HG03045 (cell line): ENCODE results near the gene WDR82.
A peak's percentile ranks its signal among the peaks of the same experiment; 100 is the strongest.

Source experiments
- ATAC-seq: cut with Tn5 transposase; IDR thresholded peaks from one replicate; pipeline ENCODE4 v1.9.1; 2021; ENCODE audit warnings: mild to moderate bottlenecking, moderate library complexity; ENCODE audit not compliant: unreplicated experiment

The WDR82 gene

GRCh38 chr3:52240059-52240885 lies 38.2 kb downstream of the WDR82 start:
- no peak for ATAC-seq

- ATAC-seq: peak; percentile 78
These were observed 39.4 kb downstream of the WDR82 start, which contains the start of gene TWF2 for GRCh38 chr3:52238761-52239701. TSS of gene TWF2 (minus strand) at chr3:52239158. CDS start at chr3:52239016, 142 bp downstream.

GRCh38 chr3:52238193-52238760 lies 40.2 kb downstream of the WDR82 start:
- no peak for ATAC-seq

GRCh38 chr3:52237657-52238172 lies 40.7 kb downstream of the WDR82 start:
- ATAC-seq: no peak

- ATAC-seq: no peak
These were observed 41.3 kb downstream of the WDR82 start for GRCh38 chr3:52237006-52237656.

- ATAC-seq: no peak
These were observed 42.0 kb downstream of the WDR82 start for GRCh38 chr3:52236424-52236886.

GRCh38 chr3:52234516-52235447 lies 43.7 kb downstream of the WDR82 start:
- ATAC-seq: no peak

GRCh38 chr3:52233968-52234367 lies 44.5 kb downstream of the WDR82 start:
- no peak for ATAC-seq

GRCh38 chr3:52233108-52233591 lies 45.3 kb downstream of the WDR82 start:
- ATAC-seq: no peak

GRCh38 chr3:52232279-52233107 lies 46.0 kb downstream of the WDR82 start:
- ATAC-seq: no peak

GRCh38 chr3:52231502-52232278 lies 46.8 kb downstream of the WDR82 start:
- no peak for ATAC-seq

GRCh38 chr3:52230889-52231499 lies 47.5 kb downstream of the WDR82 start:
- ATAC-seq: no peak

- no peak for ATAC-seq
These were observed 48.0 kb downstream of the WDR82 start for GRCh38 chr3:52230461-52230860.

GRCh38 chr3:52229656-52230055 lies 48.8 kb downstream of the WDR82 start:
- ATAC-seq: no peak

GRCh38 chr3:52228751-52229291 lies 49.6 kb downstream of the WDR82 start:
- ATAC-seq: no peak

GRCh38 chr3:52228266-52228665 lies 50.2 kb downstream of the WDR82 start:
- ATAC-seq: no peak

GRCh38 chr3:52227766-52228165 lies 50.7 kb downstream of the WDR82 start:
- ATAC-seq: no peak
